ENCODE results near the gene VAX1.

- no peak for TF ChIP-seq POLR2A (IDR thresholded peaks at IDR 0.05; ENCODE audit: low read depth, low read length)
- no peak for TF ChIP-seq POLR2AphosphoS5 (IDR thresholded peaks at IDR 0.05; ENCODE audit: low read depth, low read length)
Measured at GRCh38 chr10:117175215-117175900, 37.3 kb upstream of the VAX1 start.
